GM12801 (cell line): Measurements from ENCODE around the gene C8A.

Experiments used
- TF ChIP-seq, protein P1 (sequence below): IDR thresholded peaks from one replicate; pipeline ENCODE4 v1.5.1; 2011; ENCODE audit warnings: control low read depth; ENCODE audit not compliant: insufficient read length; ENCODE audit errors: extremely low read depth

C8A gene

GRCh38 chr1:56933606-56934005 is 79.0 kb downstream of the C8A start:
- TF ChIP-seq, protein P1, sequence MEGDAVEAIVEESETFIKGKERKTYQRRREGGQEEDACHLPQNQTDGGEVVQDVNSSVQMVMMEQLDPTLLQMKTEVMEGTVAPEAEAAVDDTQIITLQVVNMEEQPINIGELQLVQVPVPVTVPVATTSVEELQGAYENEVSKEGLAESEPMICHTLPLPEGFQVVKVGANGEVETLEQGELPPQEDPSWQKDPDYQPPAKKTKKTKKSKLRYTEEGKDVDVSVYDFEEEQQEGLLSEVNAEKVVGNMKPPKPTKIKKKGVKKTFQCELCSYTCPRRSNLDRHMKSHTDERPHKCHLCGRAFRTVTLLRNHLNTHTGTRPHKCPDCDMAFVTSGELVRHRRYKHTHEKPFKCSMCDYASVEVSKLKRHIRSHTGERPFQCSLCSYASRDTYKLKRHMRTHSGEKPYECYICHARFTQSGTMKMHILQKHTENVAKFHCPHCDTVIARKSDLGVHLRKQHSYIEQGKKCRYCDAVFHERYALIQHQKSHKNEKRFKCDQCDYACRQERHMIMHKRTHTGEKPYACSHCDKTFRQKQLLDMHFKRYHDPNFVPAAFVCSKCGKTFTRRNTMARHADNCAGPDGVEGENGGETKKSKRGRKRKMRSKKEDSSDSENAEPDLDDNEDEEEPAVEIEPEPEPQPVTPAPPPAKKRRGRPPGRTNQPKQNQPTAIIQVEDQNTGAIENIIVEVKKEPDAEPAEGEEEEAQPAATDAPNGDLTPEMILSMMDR, result no peak

DNA sequence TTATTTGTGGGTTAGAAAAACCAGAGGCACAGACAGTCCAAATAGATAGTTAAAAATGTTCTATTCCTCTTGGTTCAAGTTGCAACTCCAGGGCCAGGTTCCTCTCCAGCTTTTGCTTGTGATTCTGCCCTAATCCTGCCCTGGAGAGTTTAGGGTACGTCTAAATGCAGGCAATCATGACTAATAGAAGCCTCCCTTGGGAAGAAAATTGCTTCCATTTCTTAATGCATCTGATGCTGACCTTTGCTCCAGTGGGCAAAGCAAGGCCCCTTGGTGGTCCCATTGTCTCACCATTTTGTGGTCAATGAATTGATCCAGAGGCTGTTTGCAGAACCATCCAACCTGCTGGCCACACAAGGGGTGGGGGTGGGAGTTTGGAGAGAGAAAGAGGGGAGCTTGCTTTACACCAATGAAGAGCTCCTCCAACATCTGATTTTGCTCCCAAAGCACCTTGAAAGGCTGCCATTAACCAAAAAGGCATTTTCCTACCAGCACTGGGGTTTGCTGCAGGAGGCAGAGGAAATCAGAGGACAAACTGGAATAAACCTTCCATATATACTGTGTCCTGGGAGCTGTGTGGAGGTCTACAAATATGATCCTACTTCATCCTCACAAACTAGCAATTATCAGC is 79.9 kb downstream of the C8A start:
- TF ChIP-seq, protein P1, result no peak

GRCh38 chr1:56938646-56939045 is 84.0 kb downstream of the C8A start:
- TF ChIP-seq, protein P1, result no peak

DNA sequence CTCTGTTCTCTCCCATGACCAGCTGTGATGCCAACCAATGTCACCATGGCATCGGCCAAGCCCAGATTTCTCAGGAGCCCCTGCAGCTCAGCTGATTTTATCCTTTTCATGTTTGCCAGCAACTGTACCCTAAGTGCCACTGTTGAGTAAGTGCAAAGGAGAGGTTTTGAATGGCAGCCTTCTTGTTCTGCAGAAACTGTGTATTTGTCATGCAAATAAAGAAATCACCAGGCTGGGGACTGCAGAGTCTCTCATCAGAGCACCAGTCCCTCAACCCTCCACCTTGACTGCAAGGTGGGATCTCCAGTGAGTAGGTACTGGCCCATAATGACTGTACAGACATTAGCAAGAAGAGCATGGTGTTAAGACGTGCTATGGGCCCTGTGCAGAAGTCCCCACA is 84.6 kb downstream of the C8A start:
- TF ChIP-seq, protein P1, result no peak

DNA sequence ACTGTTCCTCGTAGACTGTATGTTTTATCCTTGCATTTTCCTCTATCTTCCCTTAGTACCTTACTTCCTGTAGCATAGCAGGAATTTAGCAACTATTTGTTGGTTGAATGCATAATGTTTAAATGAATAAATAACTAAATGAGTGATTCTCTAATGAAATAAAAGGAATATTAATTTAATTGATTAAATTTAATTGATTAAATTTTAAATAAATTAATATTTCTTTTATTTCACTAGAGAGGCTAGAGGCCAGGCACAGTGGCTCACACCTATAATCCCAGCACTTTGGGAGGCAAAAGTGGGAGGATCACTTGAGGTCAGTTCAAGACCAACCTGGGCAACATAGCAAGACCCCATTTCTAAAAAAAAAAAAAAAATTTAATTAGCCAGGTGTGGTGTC is 85.4 kb downstream of the C8A start:
- TF ChIP-seq, protein P1, result no peak

DNA sequence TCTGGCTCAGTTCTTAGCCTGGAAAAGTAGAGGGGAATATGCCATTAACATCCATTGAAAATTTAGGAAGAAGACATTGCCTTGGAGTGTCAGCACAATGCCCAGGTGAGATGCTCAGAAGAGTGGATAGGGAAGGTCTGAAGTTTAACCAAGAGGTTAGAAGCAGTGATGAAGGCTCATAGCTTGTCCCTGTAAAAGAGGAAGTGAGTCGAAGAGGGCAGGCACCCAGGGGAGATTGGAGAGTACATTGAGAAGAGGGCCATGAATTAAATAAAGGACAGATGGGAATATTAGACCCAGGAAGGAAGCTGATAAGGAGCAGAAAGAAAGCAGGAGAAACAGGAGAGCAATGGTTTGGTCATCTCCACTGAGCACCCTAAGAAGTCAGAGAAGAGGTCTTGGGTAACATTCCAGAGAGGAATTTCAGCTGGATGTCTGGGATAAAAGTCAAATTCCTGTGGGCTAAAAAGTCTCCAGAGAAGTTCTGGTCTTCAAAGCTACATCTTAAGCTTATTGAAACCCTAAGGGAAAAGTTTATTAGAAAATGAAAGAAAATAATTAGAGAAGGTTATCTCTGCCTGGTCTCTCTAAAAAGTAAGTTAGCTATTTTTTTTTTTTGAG is 93.9 kb downstream of the C8A start:
- TF ChIP-seq, protein P1, result no peak

DNA sequence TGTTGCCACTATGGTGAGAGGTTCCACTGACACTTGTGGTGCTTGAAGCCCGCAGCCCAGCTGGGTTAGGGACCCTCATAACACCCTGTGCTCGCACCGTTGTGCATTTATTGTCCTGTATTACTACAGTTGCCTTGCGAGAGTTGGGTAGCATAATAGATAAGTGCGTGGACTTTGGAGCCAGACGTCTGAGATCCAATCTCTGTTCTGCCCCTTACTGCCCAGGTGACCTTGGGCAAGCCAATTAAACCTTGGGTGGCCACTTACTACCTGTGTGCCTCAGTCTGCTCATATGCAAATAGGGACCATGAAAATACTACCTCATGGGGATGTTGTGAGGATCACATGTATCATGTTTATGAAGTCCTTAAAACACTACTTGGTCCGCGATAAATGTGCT is 97.9 kb downstream of the C8A start:
- TF ChIP-seq, protein P1, result no peak
